NCI-H69 (cell line): ENCODE data around the gene USP31.
"Not testable (repeated sequence)": the region's sequence is repeated elsewhere in the genome, so short reads cannot be mapped to it uniquely, and the experiment has no call there.

Experiments
- DNase-seq: peaks from one replicate; lab custom pipeline; 2025; lab: John Stamatoyannopoulos, UW

Gene USP31

DNA sequence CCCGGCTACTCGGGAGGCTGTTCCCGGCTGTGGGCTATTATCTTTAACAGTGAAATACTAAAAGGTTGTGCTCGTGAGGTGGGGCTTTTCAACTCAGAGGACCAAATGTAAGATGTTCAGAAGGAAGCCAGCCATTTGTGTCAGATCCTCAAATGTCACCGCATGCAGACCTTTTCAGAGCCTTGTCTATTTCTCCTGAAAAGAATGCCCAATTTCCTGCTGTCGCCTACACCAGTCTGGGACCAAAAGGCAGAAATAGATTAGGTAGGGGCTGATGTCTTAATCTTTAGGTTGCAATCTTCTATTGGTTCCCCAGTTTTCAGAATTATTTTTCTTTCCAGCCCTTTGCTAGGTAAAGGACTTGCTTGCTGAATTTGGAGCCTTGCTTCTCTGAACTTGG, 8.9 kb upstream of the USP31 start:
- DNase-seq: no peak

DNA sequence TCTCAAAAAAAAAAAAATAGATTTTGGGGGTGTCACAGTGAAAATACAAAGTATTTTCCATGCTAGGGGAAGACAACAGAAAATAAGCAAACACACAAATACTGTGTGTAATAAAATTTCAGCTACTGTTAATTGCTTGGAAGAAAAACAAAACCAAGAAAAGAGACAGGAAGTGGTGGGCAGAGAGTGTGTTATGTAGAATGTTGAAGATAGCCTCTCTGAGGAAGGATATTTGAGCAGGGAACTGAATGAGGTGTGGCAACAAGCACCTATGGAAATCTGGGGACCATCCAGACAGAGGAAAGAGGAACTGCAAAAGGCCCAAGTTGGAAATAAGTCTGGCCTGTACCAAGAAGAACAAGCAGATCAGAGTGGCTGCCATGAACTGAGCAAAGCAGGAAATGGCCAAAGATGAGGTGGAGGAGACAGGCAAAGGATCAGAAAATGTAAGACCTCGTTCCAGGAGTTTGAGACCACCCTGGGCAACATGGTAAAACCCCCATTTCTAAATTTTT, 7.8 kb upstream of the USP31 start:
- no peak for DNase-seq

DNA sequence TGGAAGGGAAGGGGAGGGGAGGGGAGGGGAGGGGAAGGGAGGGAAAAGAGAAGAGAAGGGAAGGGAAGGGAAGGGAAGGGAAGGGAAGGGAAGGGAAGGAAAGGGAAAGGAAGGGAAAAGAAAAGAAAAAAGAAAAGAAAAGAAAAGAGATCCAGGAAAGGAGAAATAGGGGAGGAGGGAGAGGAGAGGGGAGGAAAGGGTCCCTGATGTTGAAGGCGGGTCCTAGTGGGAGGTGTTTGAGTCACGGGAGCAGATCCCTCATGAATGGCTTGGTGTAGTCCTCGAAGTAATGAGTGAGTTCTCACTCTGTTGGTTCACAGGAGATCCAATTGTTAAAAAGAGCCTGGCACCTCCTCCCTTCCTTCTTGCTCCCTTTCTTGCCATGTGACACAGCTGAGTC, 6.9 kb upstream of the USP31 start:
- DNase-seq: no peak

DNA sequence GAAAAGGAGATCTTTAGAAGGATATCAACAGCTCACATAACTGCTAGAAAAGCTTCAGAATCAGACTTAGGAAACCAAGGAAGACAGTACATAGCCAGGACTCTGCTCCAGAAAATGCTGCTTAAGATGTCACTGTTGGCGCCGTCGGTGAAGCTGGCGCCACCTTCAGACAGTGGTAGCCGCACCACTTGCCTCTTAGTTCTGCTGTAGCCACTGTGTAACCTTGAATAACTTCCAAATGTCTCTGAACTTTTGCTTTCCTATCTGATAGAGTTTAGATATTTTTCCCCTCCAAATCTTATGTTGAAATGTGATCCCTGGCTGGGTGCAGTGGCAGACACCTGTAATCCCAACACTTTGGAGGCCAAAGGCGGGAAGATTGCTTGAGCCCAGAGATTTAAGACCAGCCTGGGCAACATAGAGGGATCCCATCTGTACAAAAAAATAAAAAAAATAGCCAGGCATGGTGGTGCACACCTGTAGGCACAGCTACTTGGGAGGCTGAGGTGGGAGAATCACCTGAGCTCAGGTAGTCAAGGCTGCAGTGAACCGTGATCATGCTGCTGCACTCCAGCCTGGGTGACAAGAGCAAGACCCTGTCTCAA, 6.3 kb upstream of the USP31 start:
- peak; percentile 35 for DNase-seq

DNA sequence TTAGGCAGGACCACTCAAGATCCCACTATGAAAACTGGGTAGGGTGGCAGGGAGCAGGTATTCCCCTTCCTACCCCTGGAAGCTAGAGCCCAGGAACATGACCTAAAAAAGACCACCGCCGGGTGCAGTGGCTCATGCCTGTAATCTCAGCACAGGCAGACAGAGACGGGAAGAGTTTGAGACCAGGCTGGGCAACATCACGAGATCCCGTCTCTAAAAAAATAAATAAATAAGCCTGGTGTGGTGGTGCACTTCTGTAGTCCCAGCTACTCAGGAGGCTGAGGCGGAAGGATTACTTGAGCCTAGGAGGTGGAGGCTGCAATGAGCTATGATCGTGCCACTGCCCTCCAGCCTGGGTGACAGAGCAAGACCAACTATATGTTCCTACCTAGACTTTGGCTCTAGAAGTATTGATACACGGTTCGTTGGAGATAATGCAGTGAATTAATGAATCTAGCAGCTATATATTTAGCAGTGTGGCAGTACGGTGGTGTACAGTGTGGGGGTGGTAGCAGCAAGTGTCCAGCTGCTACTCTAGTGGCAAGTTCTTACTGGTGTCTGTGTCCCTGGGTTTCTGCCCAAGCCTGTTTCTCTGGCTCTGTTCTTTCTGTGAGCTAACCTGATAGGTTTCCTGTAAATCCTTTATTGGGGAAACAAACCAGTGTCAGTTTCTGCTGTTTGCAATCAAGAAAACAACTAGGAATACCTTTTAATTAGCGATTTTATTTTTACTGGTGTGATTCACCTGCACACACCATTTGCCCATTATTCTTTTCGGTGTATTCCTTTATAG, 3.3 kb upstream of the USP31 start:
- DNase-seq: no peak

DNA sequence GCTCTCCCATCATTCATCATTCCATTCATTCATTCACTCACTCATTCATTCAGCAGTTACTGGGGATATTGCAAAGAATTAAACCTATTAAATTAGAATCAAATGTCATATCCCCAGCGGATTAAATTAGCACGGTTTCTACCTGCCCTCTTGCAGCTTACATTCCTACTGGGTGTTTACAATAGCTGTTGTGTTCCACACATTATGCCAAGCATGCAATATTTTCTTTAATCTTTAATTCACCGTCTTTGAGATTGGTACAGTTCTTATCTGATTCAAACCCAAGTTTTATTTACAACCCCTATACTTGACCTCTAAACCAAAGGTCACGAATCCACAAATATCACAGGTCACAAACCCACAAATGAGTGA, 727 bp upstream of the USP31 start:
- no peak for DNase-seq

DNA sequence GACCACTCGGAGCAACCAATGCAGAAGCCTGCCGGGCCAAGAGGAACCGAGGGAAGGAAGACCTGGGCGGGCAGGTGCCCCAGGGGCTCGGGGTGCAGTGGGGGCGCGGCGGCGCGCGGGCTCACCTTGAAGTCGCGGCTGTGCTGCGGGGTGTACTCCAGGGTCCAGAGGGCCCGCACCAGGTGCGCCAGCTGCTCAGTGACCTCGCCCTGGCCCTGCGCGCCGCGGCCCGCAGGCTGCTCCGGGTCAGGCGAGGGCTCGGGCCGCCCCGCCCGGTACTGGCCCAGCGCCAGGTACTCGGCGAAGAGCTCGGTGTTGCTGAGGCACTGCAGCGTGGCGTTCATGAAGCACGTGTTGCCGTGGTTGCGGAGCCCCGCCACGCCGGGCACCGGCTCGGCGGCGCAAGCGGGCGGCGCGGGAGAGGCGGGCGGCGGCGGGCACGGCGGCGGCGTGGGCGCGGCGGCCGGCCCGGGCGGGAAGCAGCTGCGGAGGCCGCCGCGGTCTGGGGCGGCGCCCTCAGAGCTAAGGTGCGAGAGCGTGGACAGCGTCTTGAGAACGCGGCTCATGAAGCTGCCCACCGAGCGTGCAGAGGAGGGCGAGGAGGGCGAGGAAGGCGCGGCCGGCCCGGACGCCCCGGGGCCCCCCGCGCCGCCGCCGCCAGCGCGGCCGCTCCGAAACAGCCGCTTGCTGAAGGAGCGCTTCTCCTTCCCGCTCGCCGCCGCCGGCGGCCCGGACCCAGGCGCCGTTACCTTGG, 562 bp downstream of the USP31 start:
- DNase-seq: peak; percentile 82

DNA sequence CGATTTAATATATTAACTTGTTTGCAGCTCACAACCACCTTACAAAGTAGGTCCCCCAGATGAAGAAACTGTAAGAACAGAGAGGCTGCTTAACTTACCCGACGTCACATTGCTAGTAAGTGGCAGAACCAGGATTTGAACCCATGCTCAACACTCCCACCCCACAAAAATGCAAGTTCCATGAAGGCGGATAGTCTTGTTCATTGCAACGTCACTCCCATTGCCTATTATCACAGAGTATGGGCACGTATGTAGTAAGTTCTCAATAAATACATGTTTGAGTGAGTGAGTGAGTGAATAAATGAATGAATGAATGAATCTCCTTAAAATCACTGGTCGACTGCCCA, 1.1 kb downstream of the USP31 start:
- DNase-seq: no peak

DNA sequence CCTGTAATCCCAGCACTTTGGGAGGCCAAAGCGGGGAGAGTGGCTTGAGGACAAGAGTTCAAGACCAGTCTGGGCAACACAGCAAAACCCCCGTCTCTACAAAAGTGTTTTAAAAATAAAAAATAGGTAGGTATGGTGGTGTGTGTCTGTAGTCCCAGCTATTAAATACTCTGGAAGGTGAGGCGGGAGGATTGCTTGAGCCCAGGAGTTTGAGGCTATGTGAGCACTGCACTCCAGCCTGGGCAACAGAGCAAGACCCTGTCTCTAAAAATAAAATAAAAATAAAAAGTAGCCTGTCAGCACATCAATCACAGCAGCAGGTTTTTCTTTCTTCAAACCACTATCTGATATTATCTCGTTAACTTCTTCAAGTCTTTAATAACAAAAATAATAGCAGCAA, 1.6 kb downstream of the USP31 start:
- DNase-seq: no peak

DNA sequence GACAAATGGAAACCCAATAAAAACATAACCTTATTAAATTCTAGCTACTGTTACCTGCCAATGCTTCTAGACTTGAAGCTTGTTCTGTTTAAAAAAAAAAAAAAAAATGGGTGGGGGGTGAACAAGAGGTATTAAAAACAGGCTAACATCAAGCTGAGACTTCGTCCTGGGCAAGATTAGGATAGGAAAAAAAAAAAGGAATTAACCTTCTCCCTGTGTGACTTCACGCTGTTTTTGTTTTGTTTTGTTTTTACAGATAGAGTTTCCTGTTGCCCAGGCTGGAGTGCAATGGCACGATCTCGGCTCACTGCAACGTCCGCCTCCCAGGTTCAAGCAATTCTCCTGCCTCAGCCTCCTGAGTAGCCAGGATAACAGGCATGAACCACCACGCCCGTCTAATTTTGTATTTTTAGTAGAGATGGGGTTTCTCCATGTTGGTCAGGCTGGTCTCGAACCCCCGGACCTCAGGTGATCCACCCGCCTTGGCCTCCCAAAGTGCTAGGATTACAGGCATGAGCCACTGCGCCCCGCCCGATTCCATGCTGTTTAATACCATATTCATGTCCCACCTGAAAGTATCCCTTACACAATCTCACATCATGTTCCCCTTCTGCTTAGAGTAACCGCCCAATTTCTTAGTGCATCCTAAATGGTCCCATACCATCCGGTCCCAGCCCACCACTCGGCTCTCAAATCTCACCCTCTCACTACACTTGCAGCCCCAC, 2.2 kb downstream of the USP31 start:
- DNase-seq: no peak

DNA sequence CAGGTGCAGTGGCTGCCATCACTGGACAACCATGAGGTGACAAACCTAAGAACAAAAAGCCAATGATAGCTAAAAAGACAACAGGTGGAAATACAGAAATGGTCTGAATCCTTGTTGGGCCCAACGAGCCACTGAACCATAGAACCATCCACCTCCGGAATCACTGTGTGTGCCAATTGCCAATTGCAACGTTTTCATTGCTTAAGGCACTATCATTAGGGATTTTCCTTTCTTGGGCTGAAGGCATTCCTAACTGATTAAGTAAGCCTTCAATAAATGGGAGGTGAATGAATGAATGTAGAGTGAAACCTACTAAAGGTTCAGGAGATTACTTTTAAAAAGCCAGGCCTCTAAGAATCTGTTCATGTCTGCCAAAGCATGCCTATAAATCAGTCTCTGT, 3.6 kb downstream of the USP31 start:
- DNase-seq: peak; percentile 48

DNA sequence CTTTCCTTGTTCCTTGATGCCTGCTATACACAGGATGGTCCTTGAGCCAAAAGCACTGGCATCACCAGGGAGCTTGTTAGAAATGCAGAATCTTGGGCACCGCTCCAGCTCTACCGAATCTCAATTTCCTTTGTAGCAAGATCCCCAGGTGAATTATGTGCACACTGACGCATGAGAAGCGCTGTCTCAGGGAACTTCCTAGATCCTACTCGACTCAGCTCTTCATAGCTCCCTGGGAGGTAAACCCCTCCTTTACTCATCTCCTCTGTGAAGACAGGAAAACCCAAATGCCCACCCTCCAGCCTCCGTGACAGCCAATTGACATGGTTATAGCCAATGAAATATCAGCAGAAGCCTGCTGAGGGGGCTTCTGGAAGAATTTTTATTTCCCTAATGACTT, 4.1 kb downstream of the USP31 start:
- peak; percentile 68 for DNase-seq

DNA sequence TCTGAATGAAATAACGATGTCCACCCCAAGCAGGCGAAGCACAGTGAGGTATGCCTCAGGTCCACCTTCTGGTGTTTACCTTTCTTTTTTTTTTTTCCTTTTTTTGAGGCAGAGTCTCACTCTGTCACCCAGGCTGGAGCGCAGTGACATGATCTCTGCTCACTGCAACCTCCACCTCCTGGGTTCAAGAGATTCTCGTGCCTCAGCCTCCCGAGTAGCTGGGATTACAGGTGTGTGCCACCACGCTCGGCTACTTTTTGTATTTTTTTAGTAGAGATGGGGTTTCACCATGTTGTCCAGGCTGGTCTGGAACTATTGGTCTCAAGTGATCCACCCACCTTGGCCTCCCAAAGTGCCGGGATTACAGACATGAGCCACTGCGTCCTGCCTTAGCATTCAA, 4.9 kb downstream of the USP31 start:
- DNase-seq: not testable (repeated sequence)

DNA sequence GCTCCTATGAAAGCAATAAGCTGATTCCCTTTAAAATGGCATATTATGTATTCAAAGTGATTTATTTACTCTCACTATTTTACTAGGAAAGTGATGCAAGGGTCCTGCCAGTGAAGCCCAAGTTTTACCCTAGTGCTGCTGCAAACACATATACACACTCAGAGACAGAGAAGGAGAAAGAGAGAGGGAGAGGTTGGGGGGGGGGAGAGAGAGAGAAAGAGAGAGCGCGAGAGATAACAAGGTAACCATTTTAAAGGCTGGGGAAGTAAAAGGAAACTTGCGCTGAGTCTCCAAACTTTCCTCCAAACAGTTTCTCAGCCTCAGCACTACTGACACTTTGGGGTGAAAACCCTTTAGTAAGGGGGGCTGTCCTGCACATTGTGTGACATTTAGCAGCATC, 5.9 kb downstream of the USP31 start:
- no peak for DNase-seq

DNA sequence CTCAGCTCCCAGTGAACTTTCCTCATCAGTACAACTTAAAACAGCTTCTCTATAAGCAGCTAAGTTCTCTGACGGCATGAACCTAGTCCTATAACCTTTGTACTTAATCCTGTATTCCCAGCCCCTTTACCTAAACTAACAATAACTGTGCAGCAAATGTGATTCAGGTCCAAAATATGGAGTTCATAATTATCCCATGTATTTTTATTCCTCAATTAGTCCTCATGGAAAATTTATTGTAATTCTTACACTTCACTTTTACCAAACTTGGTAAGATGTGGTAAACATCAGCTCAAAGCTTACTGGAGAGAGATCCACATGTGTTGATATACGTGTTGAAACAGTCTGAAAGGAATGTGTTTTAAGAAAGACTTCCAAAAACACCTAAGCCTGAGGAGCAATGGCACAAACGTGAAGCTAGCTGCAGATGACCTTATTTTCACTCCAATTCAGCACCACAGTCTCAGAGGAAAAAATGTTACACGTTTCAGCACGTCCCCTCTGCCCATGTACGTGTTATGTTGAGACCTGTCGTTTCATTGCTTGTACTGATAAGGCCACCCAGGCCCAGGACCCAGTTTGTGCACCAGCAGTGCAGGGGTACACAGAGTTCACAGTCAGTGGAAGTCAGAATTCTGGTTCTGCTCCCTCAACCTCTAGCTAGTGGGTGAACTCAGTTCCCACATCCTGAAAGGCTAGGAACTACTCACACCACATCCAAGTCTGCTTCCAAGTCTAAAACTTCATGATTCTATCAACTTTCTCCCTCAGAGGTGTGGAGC, 7.1 kb downstream of the USP31 start:
- no peak for DNase-seq

DNA sequence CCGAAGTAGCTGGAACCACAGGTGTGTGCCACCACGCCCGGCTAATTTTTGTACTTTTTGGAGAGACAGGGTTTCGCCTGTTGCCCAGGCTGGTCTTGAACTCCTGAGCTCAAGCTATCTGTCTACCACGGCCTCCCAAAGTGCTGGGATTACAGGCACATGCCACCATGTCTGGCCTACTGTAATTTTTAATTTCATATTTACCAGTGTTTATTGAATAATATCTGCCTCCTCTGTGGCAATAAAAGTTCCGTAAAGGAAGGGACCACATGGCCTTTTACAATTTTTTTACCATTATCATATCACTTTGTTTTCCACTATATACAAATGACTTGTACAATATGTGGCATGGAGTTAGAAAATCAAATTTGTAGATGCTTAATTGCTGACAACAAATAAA, 7.8 kb downstream of the USP31 start:
- no peak for DNase-seq

DNA sequence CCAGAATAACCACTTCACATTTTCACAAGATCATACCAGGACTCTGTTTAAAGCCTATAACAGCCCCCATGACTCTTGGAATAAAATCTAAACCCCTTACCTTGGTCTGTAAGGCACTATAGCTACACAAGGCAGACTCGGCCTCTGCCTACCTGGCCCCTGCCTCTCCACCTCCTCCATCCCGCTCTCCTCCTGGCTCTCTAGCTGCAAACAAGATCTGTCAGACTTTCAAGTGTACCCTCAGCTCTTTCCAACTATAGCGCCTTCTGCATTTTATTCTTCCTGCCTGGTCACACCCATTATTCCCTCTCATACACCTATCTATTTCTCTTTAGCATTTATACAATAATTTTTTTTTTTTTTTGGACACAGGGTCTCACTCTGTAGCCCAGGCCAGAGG, 8.2 kb downstream of the USP31 start:
- DNase-seq: no peak

DNA sequence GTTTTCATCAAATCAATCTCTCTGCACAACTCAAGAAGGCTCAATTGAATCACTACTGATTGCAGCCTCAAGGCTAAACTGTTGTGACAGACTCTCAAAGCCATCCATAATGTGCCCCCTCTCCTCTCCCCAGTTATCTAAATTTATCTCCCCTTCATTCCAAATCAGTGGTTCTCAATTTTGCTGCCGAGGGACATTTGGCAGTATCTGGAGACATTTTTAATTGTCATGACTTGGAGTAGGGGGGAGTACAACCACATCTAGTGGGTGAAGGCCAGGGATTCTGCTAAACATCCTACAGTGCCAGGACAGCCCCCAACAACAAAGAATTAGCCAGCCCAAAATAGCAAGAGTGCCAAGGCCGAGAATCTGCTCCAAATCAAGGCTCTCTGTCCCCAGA, 9.1 kb downstream of the USP31 start:
- DNase-seq: no peak

DNA sequence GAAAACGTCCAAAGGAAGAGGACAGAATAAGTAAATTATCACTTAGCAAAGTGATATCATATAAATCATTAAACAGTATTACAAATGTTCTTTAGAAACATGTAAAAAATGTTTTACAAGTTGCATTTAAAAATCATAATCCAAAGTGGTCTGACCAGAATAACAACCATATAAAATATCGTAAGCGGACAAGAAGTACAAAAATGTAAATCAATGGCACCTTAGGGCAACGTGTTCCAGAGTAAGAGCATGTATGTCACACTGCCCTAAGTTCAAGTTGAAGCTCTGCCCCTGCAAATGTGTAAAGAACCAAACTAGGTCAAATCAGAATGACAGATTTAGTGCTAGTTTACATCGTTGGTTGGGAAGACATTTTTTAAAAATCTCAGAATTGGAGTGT, 11.4 kb downstream of the USP31 start:
- DNase-seq: no peak

DNA sequence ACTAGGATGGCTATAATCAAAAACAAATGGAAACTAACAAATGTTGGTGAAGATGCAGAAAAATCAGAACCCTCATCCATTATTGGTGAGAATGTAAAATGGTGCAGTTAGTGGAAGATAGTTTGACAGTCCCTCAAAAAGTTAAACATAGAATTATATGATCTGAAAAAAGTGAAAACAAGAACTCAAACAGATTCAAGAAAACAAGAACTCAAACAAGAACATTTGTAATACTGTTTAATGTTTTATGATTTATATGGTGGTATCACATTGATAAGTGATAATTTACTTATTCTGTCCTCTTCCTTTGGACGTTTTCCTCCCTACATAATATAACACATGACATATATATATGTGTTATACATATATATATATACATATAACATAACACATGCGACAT, 12.0 kb downstream of the USP31 start:
- no peak for DNase-seq

DNA sequence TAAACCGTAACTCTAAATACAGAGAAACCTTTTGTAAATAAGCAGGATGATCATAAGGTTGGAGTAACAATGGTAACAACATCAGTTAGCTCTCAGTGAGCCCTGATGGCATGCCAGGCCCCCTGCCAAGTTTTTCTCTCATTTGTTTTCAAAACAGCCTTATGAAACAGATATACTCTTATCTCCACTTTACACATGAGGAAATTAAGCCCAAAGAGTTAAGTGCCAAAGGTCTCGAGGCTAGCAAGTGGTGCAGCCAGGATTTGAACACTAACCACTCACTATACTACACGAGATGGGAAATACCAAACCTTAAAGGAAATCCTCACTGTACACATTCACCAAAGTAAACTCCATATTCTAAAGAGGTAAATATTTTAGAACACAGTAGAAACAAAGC, 15.0 kb downstream of the USP31 start:
- peak; percentile 13 for DNase-seq
